ENCODE data around the gene SETX.

SETX gene

DNA sequence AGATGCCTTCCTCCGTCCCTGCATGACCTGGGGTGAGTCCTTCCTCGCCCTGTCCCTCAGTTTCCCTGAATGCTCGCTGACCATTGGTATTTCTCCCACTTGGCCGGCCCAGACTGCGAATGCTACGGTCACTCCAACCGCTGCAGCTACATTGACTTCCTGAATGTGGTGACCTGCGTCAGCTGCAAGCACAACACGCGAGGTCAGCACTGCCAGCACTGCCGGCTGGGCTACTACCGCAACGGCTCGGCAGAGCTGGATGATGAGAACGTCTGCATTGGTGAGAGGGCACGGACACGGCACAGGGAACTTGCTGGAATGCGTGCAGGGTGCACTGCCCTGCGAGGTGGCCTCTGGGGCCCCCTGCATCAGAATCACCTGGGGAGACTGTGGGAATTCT is 115.8 kb downstream of the SETX start:
- DNase-seq, result no peak

DNA sequence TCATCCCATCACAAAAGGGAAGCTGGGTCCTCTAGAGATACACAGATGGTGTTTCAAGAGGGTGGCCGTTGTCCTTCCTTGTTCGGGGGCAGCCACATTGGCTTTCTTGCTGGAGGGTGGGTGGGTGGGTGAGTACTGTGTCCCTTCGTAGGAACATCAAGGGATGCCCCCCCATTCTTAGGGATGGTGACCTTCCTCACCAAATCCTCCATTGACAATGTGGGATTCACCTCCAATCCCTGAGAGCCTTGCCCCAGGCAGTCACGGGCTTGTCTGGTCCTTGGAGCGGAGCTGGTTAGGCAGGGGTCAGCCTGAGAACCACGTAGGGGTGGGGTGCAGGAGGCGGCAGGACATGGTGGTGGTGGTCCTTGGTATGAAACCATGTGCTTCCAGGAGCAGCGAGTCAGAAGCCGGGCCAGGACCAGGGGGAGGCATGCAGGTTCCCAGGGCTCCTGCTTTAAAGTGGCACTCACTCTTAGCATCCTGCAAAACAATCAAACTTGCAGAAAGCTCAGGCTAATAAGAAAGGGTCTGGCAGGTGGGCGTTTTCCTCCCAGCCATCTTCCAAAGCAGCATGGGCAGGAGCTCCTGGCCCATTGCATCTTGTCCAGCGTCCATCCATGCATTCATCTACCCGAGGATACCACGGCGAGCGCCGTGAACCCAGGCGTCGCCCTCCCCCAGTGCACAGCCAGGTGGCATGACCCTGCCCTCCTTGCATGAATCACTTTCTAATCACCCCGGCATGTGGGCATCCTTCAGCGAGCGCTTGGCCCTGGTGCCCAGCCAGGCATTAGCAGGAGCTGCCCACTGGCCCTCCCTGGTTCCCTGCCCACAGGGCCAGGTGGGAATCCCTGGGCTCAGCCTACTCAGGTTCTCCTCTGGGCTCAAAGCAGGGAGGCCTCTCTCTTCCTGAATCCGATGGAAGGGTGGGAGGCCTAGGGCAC is 116.5 kb downstream of the SETX start:
- no peak for DNase-seq

DNA sequence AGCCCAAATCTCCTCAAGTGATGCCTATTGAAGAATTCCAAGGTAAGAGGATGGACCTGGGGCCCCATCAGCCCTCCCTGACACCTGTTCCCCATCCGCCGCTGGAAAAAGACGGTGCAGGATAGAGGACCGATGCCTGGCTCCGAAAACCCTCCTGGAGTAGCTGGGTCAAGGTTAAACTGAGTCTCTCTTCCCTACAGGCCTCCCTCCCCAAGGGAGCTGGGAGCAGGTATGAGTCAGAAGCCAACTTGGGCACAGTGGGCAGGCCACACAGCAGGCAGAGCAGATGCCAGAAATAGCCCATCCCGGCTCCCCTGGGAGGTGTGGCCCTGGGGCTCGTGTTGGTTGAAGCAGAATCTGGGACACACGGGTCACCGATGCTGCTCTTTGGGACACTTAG is 117.3 kb downstream of the SETX start:
- DNase-seq, result no peak

DNA sequence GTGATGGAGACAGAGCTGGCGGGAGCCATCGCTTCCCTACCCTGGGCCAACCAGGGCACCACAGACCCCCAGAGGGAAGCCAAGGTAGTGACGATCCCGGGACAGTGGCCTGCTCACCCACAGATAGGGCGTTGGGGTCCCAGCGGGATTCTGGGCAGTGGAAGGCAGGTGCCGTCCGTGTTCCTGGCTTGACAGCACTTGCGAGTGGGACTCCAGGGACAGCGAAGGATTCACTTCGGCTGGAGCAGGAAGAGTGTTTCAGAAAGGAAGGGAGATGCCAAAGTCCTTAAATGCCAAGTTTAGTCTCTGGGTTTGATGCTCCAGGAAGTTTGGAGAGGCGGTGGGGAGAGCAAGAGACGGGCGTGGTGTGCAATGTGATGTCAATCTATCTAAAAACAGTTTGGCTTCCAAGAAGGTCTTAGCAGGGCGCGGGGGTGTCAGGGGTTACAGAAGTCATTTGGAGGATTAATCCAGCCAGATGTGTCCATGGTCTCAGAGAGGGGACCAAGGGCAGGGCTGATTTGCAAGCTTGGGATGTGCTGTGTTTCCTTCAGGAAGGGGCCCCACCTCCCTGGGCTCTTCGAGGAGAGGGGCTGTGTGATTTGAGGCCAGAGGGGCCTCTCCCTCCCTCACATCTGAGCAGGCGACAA is 118.0 kb downstream of the SETX start:
- no peak for DNase-seq

DNA sequence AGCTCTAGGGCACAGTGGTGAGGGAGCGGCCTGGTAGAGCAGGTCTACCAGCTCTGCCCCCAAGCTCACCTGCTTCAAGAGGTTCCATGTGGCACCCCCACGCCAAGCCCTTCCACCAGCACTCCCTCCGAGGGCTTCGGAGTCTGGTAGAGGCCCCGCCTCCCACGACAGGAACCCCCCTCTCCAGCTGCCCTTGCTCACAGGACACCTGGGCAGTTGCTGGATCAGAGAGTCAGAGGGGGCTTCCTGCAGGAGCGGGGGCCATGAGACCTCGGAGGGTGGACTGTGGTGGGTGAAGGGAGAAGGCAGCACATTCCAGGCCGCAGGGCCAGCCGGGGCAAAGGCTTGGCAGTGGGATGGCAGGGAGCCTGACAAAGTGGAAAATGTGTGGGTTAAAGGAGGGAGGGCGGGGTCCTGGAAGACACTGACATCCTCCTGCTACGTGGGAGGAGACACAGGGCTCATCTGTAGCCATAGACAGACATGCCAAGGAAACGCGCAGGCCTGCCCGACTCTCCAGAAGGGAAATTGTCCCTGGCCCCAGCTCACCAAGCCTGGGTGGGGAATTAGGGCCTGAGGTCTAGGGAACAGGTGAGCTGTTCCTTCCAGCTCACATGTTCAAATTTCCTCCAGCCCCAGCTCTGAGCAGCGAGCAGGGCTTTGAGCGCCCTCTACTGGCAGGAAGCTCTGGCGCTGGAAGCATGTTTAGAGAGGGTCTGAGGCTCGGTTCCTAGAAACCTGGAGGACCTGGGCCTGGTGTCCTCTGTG is 118.7 kb downstream of the SETX start:
- peak; percentile 69 to 83 for DNase-seq

DNA sequence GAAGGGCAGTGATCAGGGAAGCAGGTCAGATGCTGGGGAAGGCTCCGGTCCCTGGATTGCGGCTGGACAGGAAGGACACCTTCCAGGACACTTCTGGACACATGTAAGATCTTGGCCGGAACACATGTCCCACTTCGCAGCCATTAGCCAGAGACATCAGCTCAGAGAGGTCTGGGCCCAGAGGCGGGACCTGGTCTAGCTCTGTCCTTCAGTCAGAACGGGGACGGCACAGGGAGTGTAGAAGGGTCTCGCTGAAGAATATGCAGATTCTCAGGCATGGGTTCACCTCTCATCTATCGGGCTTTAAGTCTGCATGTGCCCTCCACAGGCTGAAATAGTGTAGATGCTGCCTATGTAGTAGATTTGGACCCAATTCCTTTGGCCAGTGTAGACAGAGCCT is 119.7 kb downstream of the SETX start:
- DNase-seq, result no peak

DNA sequence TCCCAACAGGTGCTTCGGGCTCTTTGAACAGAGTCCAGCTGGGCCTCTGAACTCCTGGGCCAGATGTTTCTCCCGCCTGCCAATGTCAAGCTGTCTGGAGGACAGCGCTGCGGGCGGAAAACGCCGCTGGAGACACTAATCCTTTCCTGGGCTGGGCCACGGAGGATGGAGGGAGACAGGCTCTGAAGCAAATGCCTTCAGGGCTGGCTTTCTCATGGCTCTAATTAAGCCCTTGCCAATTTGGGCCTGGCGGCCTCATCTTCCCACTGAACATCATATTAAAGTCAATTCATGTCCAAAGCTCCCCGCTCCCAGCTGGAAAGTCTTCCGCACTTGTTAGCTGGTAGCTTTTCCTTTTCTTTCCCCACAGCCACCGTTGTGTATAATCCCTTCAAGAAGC is 120.3 kb downstream of the SETX start:
- no peak for DNase-seq

DNA sequence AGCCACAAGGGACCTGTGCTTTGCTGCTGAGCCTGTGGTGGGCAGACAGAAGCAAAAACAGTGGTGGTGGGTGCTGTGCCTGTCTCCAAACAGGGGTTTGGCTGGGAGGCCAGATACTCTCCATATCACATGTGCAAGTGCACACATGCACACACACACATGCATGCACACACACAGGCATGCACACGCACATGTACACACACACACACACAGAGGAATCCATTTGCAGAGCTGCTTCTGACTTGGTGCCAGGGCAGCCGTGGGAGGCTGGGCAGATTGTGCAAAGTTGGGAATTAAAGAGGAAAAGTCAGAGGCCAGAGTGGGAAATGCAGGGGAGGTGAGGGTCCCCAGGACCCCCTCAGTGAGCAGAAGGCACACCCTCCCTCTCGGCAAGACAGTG is 121.6 kb downstream of the SETX start:
- DNase-seq, result no peak

DNA sequence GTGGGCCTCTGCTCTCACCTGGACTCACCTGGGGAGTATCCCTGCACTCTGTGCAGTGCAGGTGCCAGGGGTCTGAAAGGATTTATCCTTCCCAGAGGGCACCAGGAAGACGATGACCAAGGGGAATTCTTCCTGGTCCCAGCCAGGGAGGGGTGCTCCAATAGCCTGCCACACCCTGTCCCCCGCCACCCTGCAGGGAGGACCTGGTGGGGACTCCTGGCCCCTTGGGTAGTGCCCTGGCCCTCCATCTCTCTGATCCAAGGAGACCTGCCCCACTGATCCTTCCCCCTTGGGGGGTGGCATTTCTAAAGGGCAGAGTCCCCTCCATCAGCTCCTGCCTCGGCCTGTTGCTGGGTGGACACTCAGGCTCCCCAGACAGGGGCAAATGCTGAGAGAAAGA is 122.3 kb downstream of the SETX start:
- no peak for DNase-seq

DNA sequence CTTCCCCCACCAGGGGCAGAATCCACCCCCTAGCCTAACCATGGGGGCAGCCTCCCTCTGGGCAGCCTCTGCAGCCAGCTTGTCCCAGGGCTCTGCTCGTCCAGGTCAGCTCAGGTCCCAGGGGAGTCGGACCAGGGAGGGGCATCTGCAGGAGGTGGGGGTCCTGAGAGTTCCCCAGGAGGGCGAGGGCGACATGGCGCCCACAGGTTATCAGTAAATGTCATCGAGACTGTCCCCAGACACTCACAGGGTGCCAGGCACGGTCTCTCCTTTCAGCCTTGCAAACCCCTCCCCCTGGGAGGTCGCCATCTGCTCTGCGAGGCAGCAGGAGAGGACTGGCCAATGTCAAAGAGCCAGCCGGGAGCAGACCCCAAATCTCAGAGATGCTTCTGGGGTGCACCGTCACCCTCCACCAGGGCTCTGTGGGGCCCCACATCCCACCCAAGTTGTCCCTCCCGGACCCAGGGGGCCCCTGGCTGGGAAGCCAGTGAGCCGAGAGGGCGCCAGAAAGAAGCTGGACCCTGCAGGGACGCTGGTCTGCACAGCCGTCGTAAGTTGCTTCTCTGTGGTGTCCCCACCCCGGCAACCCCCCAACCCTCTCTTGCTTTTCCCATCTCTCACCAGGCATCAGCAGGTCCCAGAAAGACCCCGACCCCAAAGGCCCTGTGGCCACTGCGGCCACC is 123.6 kb downstream of the SETX start:
- DNase-seq, result no peak

DNA sequence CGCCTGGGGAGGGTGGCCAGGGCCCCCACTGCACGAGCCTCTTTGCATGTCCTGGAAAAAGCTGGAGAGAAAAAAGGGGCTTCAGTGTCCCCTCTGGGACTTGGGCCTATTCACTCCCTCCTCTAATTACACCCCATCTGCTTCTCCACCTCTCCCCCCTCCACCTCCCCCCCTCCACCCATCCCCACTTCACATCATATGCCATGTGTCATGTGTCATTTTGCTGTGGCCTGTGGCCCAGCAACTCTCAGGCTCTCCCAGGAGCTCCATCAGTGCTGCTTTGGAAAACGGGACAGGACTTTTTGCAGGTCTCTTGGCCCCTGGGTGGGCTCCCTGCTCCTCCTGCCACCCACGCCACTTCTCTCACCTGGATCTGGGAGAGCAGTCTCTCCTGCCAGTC is 124.2 kb downstream of the SETX start:
- DNase-seq, result no peak

DNA sequence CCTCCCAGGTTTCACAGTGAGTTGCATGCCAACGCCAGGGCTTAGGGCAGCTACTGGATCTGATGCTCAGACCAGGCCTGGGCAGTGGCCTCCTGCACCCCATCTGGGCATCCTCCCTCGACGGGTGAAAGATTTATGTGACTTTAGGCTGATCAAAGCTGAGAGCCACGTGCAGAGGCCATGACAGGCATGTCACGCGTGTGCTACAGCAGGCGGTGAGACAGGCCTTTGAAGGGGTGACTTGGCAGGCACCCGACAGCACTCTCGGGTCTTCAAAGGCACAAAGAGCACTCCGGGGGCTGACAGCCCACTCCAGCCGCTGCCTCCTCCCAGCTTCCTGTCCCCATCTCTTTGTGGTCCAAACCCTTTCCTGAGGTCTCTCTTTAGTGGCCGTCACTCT is 126.7 kb downstream of the SETX start:
- DNase-seq, result no peak

DNA sequence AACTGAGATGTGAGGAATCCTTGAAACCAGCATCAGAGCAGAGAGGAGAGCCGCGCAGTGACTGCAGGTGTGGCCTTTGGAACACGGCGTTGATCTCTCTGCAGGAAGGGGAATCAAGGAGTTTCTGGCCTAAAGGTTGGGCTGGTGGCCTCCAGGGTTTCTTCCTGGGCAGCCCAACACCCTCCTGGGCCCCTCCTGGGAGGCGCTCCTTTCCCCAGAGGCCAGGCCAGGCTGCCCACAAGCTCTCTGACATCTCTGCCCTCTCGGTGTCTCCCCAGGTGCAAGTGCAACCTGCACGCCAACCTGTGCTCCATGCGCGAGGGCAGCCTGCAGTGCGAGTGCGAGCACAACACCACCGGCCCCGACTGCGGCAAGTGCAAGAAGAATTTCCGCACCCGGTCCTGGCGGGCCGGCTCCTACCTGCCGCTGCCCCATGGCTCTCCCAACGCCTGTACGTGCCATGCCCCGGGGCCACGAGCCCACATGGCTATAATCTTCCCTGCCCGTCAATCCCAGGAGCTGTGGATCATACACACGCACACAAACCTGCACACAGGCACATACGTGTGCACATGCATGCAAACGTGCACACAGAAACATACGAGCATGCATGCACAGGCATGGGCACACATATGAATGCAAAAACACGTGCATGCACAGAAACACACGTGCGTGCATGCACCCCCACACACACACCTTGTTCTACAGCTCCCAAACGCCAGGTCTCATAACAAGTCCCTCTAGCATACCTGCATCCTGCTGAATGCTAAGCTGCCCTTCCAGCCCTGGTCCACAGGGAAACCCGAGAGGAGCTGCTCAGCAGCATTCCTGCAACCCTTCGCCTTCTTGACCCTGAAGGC is 128.0 kb downstream of the SETX start:
- no peak for DNase-seq

DNA sequence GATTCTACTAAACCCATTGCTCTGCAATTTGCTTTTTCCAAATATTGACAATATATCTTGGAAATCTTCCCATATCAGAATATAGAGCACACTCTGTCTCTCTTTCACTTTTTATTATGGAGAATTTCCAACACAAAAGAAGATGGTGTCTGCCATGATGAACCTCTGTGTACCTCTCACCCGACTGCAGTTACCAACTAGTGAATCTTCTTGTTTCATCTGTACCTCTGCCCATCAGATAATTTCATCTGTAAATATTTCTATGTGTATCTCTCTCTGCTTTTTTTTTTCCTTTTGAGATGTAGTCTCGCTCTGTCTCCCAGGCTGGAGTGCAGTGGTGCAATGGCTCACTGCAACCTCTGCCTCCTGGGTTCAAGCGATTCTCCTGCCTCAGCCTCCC is 130.1 kb downstream of the SETX start:
- no peak for DNase-seq

DNA sequence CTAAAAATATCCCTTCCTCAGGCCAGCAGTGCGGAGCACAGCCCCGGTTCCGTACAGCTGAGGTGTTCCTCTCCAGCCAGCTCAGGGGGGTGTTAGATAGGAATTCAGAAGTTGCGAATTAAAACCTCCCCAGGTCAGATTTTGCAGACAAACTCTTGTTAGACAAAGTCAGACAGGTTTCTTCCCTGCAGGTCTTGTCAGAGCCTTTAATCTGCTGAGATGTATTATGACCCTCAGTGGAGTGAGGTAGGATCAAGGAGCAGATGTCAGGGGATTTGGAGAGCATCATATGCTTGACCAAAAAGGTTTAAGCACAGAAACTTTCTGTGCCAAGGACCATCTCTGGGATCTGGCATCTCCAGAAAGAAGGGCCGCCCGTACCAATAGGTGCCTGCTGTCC is 132.8 kb downstream of the SETX start:
- DNase-seq, result no peak

DNA sequence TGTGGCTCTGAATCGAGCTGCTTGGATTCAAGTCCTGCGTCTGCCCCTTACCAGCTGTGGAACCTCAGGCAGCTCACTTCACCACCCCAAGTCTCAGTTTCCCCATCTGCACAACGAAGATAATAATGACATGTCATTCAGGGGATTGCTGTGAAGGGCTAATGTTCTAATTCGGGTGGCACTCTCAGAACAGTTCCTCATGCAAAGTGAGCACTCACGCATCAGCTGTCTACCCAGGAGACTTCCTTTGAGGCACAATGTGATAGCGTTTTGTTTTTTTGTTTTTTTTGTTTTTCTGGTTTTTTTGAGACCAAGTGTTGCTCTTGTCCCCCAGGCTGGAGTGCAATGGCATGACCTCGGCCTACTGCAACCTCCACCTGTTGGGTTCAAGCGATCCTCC is 136.6 kb downstream of the SETX start:
- DNase-seq, result no peak

DNA sequence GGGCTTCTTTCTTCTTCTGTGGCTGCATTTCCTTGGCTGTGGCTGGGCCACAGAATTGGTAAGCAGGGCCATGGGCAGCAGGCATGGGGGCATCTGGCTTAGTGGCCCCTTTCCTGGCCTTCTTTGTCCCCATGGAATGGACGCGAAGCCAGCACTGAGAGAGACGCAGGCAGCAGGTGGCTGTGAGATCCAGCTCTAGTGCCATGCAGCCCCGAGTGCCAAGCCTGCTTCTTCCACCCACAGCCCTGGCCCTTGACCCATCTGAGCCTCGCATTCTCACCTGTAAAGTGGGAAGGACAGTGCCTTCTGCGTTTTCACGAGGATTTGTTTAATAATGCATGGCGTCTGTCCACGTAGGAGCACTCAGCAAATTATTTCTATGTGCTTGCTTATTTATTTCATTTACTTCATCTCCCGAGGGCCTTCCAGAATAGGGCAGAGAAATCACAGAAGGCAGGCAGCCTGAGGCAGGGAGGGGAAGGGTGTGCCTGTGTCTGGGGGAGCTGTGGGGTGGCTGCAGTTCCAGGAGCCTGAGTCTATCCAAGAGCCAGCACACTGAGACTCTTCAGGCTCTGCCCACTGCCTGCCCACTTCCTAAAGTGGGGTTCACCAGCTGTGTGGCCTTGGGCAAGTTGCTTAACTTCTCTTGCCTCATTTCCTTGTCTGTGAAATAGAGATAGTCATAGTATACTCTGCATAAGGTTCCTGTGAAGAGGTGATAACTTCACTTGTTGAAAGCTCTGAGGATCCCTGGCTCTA is 137.7 kb downstream of the SETX start:
- no peak for DNase-seq

DNA sequence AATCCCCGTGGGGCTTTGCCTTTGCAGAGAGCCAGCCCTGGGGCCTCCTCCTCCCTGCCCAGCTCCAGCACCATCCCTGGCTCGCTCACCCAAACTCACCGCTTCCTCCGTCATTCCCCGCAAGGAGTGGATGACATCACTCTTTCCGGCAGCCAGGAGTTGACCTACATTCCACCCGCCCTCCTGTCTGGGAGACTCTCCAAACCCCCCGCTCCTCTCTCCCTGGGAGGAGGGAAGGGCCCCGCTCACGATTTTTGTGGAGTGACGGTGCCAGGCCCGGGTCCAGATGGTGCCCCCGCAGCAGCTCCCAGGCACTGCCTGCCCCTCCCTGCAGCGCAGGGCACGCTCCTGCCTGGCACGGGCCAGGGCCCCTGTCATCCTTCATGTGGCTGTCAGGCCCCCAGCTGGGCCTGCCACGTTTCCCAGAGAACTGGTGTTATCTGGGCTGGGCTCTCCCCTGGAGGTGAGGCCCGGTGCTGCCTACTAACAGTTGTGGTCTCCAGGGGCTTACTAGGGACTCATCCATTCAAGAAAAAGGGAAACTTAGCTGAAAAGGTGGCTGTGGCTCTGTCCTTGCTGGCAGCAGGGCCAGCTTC is 140.7 kb downstream of the SETX start:
- DNase-seq, result no peak

DNA sequence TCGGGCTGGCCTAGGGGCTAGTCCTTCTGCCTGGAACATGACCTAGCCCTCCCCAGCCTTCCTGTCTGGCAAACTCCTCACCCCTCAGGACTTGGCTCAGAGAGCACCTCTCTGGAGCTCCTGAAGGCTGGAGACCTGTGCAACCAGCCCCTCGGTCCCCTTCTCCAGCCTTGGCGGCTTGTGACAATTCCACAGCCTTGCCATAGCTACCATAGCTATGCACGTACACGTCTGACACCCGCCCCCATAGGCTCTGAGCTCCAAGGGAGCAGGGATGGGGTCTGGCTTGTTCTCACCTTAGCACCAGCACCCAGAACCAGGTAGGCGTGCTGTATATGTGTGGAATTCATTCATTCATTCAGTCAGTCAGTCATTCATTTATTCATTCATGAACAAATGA is 143.2 kb downstream of the SETX start:
- DNase-seq, result no peak

Measured in activated CD4-positive, alpha-beta T cell treated with anti-CD3 and anti-CD28 coated beads for 4 hours (primary cell).